IMR-90 (cell line): ENCODE results near the gene LRRTM4. TPM values are rescaled to one million over a fixed set of nuclear protein-coding genes. Genes with fewer than 3 reads are reported as not detected.

ENCODE experiments used
- ATAC-seq: fragments of 200-7000 bp; cut with Tn5 transposase; 2 replicates; pipeline ENCODE4 v1.9.1; 2020; ENCODE audit warnings: low read depth, mild to moderate bottlenecking, moderate library complexity
- BruUV-seq: library from RNA; stranded (reverse); fragments of 400-500 nt; replicated peaks from 2 replicates; lab custom pipeline; 2021; lab: Mats Ljungman, UMichigan
- CTCF ChIA-PET: fragments of 300-600 bp; formaldehyde crosslinking; extraction: SDS; loops from one replicate; lab custom pipeline; 2021; ENCODE audit warnings: antibody characterized with exemption; lab: Yijun Ruan, JAX
- POLR2A ChIA-PET: fragments of 300-600 bp; sonication (Branson Sonifier 250); formaldehyde crosslinking; loops from one replicate; lab custom pipeline; 2022; ENCODE audit warnings: antibody characterized with exemption; ENCODE audit not compliant: unreplicated experiment; lab: Charles Lee
- DNase-seq: peaks from one replicate; pipeline ENCODE4 v3.0.0; 2013
- H2AFZ ChIP-seq: replicated peaks from 2 replicates; pipeline ENCODE3; 2013; ENCODE audit warnings: low read length, mild to moderate bottlenecking; ENCODE audit not compliant: poor library complexity
- H2AK5ac ChIP-seq: 2 replicates; pipeline ENCODE4 v1.6.1; 2013; ENCODE audit warnings: low read depth, low read length, inconsistent platforms
- H2AK9ac ChIP-seq: replicated peaks from 2 replicates; pipeline ENCODE3; 2013; ENCODE audit warnings: mild to moderate bottlenecking, low read depth, low read length, moderate library complexity; ENCODE audit not compliant: poor library complexity
- H2BK120ac ChIP-seq: 2 replicates; pipeline ENCODE4 v1.6.1; 2013; ENCODE audit warnings: low read depth, low read length, inconsistent platforms
- H2BK15ac ChIP-seq: 3 replicates; pipeline ENCODE4 v1.6.1; 2013; ENCODE audit warnings: low read depth, low read length, inconsistent platforms
- H2BK20ac ChIP-seq: 2 replicates; pipeline ENCODE4 v1.6.1; 2013; ENCODE audit warnings: low read depth, mild to moderate bottlenecking, inconsistent platforms, low read length, moderate library complexity
- H2BK5ac ChIP-seq: 2 replicates; pipeline ENCODE4 v1.6.1; 2013; ENCODE audit warnings: mild to moderate bottlenecking, low read depth, low read length, inconsistent platforms; ENCODE audit not compliant: poor library complexity, severe bottlenecking
- H3K14ac ChIP-seq: replicated peaks from 2 replicates; pipeline ENCODE4 v1.6.1; 2013; ENCODE audit warnings: low read depth, low read length, inconsistent platforms
- H3K18ac ChIP-seq: 2 replicates; pipeline ENCODE4 v1.6.1; 2013; ENCODE audit warnings: low read depth, low read length, control low read depth
- H3K23ac ChIP-seq: 2 replicates; pipeline ENCODE4 v1.6.1; 2013; ENCODE audit warnings: low read depth, low read length, inconsistent platforms
- H3K27ac ChIP-seq: 2 replicates; pipeline ENCODE4 v1.5.1; 2013; ENCODE audit warnings: mild to moderate bottlenecking, control low read depth, low read length; ENCODE audit not compliant: insufficient read depth
- H3K27me3 ChIP-seq: 2 replicates; pipeline ENCODE4 v1.6.1; 2013; ENCODE audit warnings: low read length; ENCODE audit not compliant: control insufficient read depth, insufficient read depth
- H3K36me3 ChIP-seq: 2 replicates; pipeline ENCODE4 v1.6.1; 2013; ENCODE audit warnings: low read length, mixed read lengths; ENCODE audit not compliant: control insufficient read depth, insufficient read depth
- H3K4ac ChIP-seq: 2 replicates; pipeline ENCODE4 v1.6.1; 2013; ENCODE audit warnings: low read depth, low read length, inconsistent platforms
- H3K4me1 ChIP-seq: 2 replicates; pipeline ENCODE4 v1.6.1; 2013; ENCODE audit warnings: low read length, mixed read lengths; ENCODE audit not compliant: control insufficient read depth, insufficient read depth
- H3K4me2 ChIP-seq: 2 replicates; pipeline ENCODE4 v1.6.1; 2013; ENCODE audit warnings: low read depth, mild to moderate bottlenecking, control low read depth, low read length, moderate library complexity
- H3K4me3 ChIP-seq: 2 replicates; pipeline ENCODE4 v1.5.1; 2013; ENCODE audit warnings: low read depth, mild to moderate bottlenecking, control low read depth, low read length, moderate library complexity; ENCODE audit not compliant: insufficient read depth
- H3K56ac ChIP-seq: 2 replicates; pipeline ENCODE4 v1.6.1; 2013; ENCODE audit warnings: low read length, inconsistent platforms; ENCODE audit not compliant: insufficient read depth; ENCODE audit errors: extremely low read depth
- H3K79me1 ChIP-seq, 2 experiments: 2 replicates each; pipeline ENCODE4 v1.6.1; 2013; ENCODE audit warnings: low read length in 2 of 2, inconsistent platforms in 1 of 2, low read depth in 1 of 2
- H3K9ac ChIP-seq: 2 replicates; pipeline ENCODE4 v1.6.1; 2013; ENCODE audit warnings: low read depth, low read length, control low read depth
- H3K9me1 ChIP-seq: 2 replicates; pipeline ENCODE4 v1.6.1; 2013; ENCODE audit warnings: low read length, inconsistent platforms; ENCODE audit not compliant: insufficient read depth
- H3K9me3 ChIP-seq: 2 replicates; pipeline ENCODE4 v1.6.1; 2013; ENCODE audit warnings: low read length; ENCODE audit not compliant: control insufficient read depth, insufficient read depth
- H4K20me1 ChIP-seq: 2 replicates; pipeline ENCODE4 v1.6.1; 2013; ENCODE audit warnings: low read length, inconsistent platforms; ENCODE audit not compliant: insufficient read depth
- H4K5ac ChIP-seq: 2 replicates; pipeline ENCODE4 v1.6.1; 2013; ENCODE audit warnings: mild to moderate bottlenecking, low read depth, low read length, control low read depth
- H4K8ac ChIP-seq, 2 experiments: 2 replicates each; pipeline ENCODE4 v1.6.1; 2013; ENCODE audit warnings: low read depth in 2 of 2, low read length in 2 of 2, control low read depth in 1 of 2, inconsistent platforms in 1 of 2
- H4K91ac ChIP-seq: 2 replicates; pipeline ENCODE4 v1.6.1; 2013; ENCODE audit warnings: low read depth, low read length, inconsistent platforms; ENCODE audit not compliant: insufficient read depth
- BHLHE40 ChIP-seq: fragments of 150-350 bp; IDR thresholded peaks from 2 replicates; pipeline ENCODE4 v1.6.1; 2016; ENCODE audit warnings: mild to moderate bottlenecking, low read depth, low read length
- CEBPB ChIP-seq: IDR thresholded peaks from 2 replicates; pipeline ENCODE4 v1.6.1; 2012; ENCODE audit warnings: low read depth, low read length, improper control_type of control experiment
- CHD1 ChIP-seq: IDR thresholded peaks from 2 replicates; pipeline ENCODE4 v1.6.1; 2012; ENCODE audit warnings: low read depth, low read length, improper control_type of control experiment
- FOS ChIP-seq: fragments of 150-350 bp; IDR thresholded peaks from 2 replicates; pipeline ENCODE4 v1.6.1; 2016; ENCODE audit warnings: low read depth, low read length
- MAFK ChIP-seq: IDR thresholded peaks from 2 replicates; pipeline ENCODE4 v1.6.1; 2012; ENCODE audit warnings: low read depth, low read length, improper control_type of control experiment
- MAZ ChIP-seq: IDR thresholded peaks from 2 replicates; pipeline ENCODE4 v1.6.1; 2012; ENCODE audit warnings: low read depth, mild to moderate bottlenecking, low read length, improper control_type of control experiment, moderate library complexity, borderline replicate concordance
- MXI1 ChIP-seq: IDR thresholded peaks from 2 replicates; pipeline ENCODE4 v1.6.1; 2012; ENCODE audit warnings: low read depth, mild to moderate bottlenecking, low read length, moderate library complexity, borderline replicate concordance
- NFE2L2 ChIP-seq: fragments of 150-350 bp; IDR thresholded peaks from 2 replicates; pipeline ENCODE4 v1.6.1; 2016; ENCODE audit warnings: low read depth, mild to moderate bottlenecking, low read length
- POLR2A ChIP-seq: IDR thresholded peaks from 2 replicates; pipeline ENCODE4 v1.6.1; 2012; ENCODE audit warnings: mild to moderate bottlenecking, low read depth, low read length
- RAD21 ChIP-seq: IDR thresholded peaks from 2 replicates; pipeline ENCODE4 v1.6.1; 2012; ENCODE audit warnings: low read length, improper control_type of control experiment
- RCOR1 ChIP-seq: IDR thresholded peaks from 2 replicates; pipeline ENCODE4 v1.6.1; 2012; ENCODE audit warnings: mild to moderate bottlenecking, low read length, improper control_type of control experiment; ENCODE audit not compliant: insufficient replicate concordance
- RFX5 ChIP-seq: IDR thresholded peaks from 2 replicates; pipeline ENCODE4 v1.8.0; 2012; ENCODE audit warnings: low read depth, mild to moderate bottlenecking, low read length, moderate library complexity
- SMC3 ChIP-seq: fragments of 150-350 bp; IDR thresholded peaks from 2 replicates; pipeline ENCODE4 v1.6.1; 2016; ENCODE audit warnings: low read depth, mild to moderate bottlenecking, antibody characterized with exemption, low read length, moderate library complexity
- WGBS, 2 experiments: methylation state at CpG; one replicate each; pipeline versions ENCODE4 v1.1.5 to v1.1.7; 2013; ENCODE audit warnings: missing lambda C conversion rate in 2 of 2; ENCODE audit not compliant: insufficient read length in 1 of 2; ENCODE audit errors: extremely low coverage in 2 of 2; 5-methylcytosine and 5-hydroxymethylcytosine counted together
- dilution Hi-C: fragments of 300-500 bp; cut with HindIII; formaldehyde crosslinking; loops from one replicate; pipeline ENCODE4 v1.14.3; 2018; ENCODE audit warnings: low sequenced_read_pairs; ENCODE audit not compliant: unreplicated experiment
- in situ Hi-C: fragments of 300-500 bp; cut with MboI; formaldehyde crosslinking; loops from 3 replicates; pipeline ENCODE4 v1.14.3; 2019; ENCODE audit warnings: low sequenced_read_pairs, inconsistent platforms, mixed read lengths
- intact Hi-C: fragments of 100-400 bp; cut with micrococcal nuclease; formaldehyde crosslinking; loops from 2 replicates; pipeline ENCODE4 v1.10.0; 2022
- polyA plus RNA-seq, 3 experiments: library from polyadenylated mRNA; depleted of rRNA; stranded (reverse); fragments of >200 nt; gene quantifications; 2 replicates each; pipeline ENCODE4 v1.2.3, GENCODE V29; 2012; ENCODE audit warnings: low replicate concordance in 1 of 3
- total RNA-seq: library from RNA; depleted of rRNA; stranded (reverse); fragments of >200 nt; gene quantifications from 2 replicates; pipeline ENCODE4 v1.2.3, GENCODE V29; 2012
- TF ChIP-seq, protein P1 (sequence below): fragments of 150-350 bp; IDR thresholded peaks from 2 replicates; pipeline ENCODE4 v1.6.1; 2017; ENCODE audit warnings: mild to moderate bottlenecking, antibody characterized with exemption, low read length, low read depth
- TF ChIP-seq, protein P2 (sequence below): fragments of 150-350 bp; IDR thresholded peaks from 2 replicates; pipeline ENCODE4 v1.6.1; 2016; ENCODE audit warnings: low read depth, mild to moderate bottlenecking, low read length, moderate library complexity, borderline replicate concordance
- TF ChIP-seq, protein P3 (sequence below): conservative IDR thresholded peaks from 2 replicates; pipeline ENCODE4 v1.5.1; 2012; ENCODE audit warnings: mild to moderate bottlenecking, low read depth, low read length, improper control_type of control experiment

LRRTM4 gene
- total and polyA plus RNA-seq, 2 of the 4 experiments (the other 2 are of a cell fraction) = not detected

DNA sequence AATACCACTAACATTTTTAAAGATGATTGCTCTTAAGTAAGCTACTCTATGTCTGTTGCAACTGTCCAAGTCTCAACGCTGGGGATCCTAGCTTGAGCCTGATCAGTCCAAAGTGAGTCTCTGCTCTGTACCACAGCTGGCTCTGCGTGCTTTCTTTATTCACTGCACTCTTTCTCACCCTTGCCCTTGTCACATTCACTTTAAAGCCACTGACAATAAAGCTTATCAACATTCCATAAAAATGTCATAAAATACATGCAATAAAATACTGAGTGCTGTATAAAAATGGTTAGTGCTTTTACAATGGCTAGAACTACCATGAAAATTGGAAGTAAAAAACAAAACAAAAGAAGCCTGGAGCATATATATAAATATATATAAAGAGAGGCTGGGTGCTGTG, 45.5 kb upstream of the LRRTM4 start:
- H3K27me3 ChIP-seq = no peaks in the 10 kb centered on the region
- H3K9me1 ChIP-seq = no peaks in the 10 kb centered on the region
- H3K9me3 ChIP-seq = peaks cover 4% of the 10 kb centered on the region; the same call in 1 of the 2 replicates
- H2AK9ac ChIP-seq = no peak overlapping the region
- H3K18ac ChIP-seq = no peak overlapping the region
- H3K56ac ChIP-seq = no peak overlapping the region
- CTCF ChIA-PET = no interaction called here
- H2BK5ac ChIP-seq = no peak overlapping the region
- WGBS, 2 experiments = 0% methylated on average over 1 of the region's 2 CpGs; no CpG with 5 or more reads in 1 of the 2 experiments
- H3K23ac ChIP-seq = no peak overlapping the region
- H3K27ac ChIP-seq = no peak overlapping the region
- H3K79me1 ChIP-seq = no peaks in the 10 kb centered on the region
- in situ Hi-C loops (no loop called here), dilution Hi-C loops (no loop called here), intact Hi-C loops (no loop called here)
- H4K91ac ChIP-seq = no peak overlapping the region
- H3K36me3 ChIP-seq = no peaks in the 10 kb centered on the region
- no TSS peak for BruUV-seq
- H2BK15ac ChIP-seq = no peak overlapping the region
- no peak overlapping the region for H4K5ac ChIP-seq
- no peaks in the 10 kb centered on the region for H3K4me1 ChIP-seq
- no peak overlapping the region for H2BK20ac ChIP-seq
- no peak overlapping the region for H3K4me3 ChIP-seq
- TF ChIP-seq CEBPB = no peak
- TF ChIP-seq NFE2L2 = no peak
- no peak for TF ChIP-seq MAFK
- no peak for TF ChIP-seq SMC3
- TF ChIP-seq RFX5 = no peak
- TF ChIP-seq BHLHE40 = no peak
- TF ChIP-seq RCOR1 = no peak
- TF ChIP-seq FOS = no peak
- no peak for TF ChIP-seq RAD21
- TF ChIP-seq POLR2A = no peak
- TF ChIP-seq MXI1 = no peak
- TF ChIP-seq CHD1 = no peak
- no peak for TF ChIP-seq MAZ
- TF ChIP-seq, protein P1, sequence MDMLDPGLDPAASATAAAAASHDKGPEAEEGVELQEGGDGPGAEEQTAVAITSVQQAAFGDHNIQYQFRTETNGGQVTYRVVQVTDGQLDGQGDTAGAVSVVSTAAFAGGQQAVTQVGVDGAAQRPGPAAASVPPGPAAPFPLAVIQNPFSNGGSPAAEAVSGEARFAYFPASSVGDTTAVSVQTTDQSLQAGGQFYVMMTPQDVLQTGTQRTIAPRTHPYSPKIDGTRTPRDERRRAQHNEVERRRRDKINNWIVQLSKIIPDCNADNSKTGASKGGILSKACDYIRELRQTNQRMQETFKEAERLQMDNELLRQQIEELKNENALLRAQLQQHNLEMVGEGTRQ = no peak
- TF ChIP-seq, protein P2, sequence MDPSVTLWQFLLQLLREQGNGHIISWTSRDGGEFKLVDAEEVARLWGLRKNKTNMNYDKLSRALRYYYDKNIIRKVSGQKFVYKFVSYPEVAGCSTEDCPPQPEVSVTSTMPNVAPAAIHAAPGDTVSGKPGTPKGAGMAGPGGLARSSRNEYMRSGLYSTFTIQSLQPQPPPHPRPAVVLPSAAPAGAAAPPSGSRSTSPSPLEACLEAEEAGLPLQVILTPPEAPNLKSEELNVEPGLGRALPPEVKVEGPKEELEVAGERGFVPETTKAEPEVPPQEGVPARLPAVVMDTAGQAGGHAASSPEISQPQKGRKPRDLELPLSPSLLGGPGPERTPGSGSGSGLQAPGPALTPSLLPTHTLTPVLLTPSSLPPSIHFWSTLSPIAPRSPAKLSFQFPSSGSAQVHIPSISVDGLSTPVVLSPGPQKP = no peak
- TF ChIP-seq, protein P3, sequence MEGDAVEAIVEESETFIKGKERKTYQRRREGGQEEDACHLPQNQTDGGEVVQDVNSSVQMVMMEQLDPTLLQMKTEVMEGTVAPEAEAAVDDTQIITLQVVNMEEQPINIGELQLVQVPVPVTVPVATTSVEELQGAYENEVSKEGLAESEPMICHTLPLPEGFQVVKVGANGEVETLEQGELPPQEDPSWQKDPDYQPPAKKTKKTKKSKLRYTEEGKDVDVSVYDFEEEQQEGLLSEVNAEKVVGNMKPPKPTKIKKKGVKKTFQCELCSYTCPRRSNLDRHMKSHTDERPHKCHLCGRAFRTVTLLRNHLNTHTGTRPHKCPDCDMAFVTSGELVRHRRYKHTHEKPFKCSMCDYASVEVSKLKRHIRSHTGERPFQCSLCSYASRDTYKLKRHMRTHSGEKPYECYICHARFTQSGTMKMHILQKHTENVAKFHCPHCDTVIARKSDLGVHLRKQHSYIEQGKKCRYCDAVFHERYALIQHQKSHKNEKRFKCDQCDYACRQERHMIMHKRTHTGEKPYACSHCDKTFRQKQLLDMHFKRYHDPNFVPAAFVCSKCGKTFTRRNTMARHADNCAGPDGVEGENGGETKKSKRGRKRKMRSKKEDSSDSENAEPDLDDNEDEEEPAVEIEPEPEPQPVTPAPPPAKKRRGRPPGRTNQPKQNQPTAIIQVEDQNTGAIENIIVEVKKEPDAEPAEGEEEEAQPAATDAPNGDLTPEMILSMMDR = no peak
- no peak overlapping the region for H3K14ac ChIP-seq
- no peak overlapping the region for H2AK5ac ChIP-seq
- H2AFZ ChIP-seq = no peak overlapping the region
- no peak for ATAC-seq
- H4K20me1 ChIP-seq = no peaks in the 10 kb centered on the region
- no peak overlapping the region for H3K4me2 ChIP-seq
- no peak overlapping the region for H3K4ac ChIP-seq
- H2BK120ac ChIP-seq = no peak overlapping the region
- DNase-seq = no peak
- POLR2A ChIA-PET = interaction anchor here (0.5 kb wide), 1 partner anchor 1663 kb away, joined by 4 read pairs; no protein-coding TSS in a partner anchor
- no peak overlapping the region for H4K8ac ChIP-seq
- H3K9ac ChIP-seq = no peak overlapping the region
